ENCODE results near the gene PDIA3.

PDIA3 gene

GRCh38 chr15:43789409-43789808 lies 43.2 kb downstream of the PDIA3 start:
- Histone ChIP-seq H3K4me3 (ENCODE audit: low read depth, low read length) (no peak overlapping the region), H3K27ac (no peak overlapping the region), H3K36me3 (replicated peaks) (peaks cover 14% of the 10 kb centered on the region), H3K27me3 (replicated peaks) (no peaks in the 10 kb centered on the region)
- in situ Hi-C loops (cut with HindIII; ENCODE audit: low pct_ligation_motif_present, low sequenced_read_pairs) = no loop called here
- no peak for DNase-seq
- no peak for TF ChIP-seq CTCF (IDR thresholded peaks at IDR 0.05; ENCODE audit: low read depth, low read length, missing control alignments)

- Histone ChIP-seq H3K36me3 (replicated peaks) (peaks cover 33% of the 10 kb centered on the region), H3K27me3 (replicated peaks) (no peaks in the 10 kb centered on the region), H3K27ac (peak within 1 kb of the TSS; percentile 92), H3K4me3 (ENCODE audit: low read depth, low read length) (peak within 1 kb of the TSS; percentile 100)
- TF ChIP-seq CTCF (IDR thresholded peaks at IDR 0.05; ENCODE audit: low read depth, low read length, missing control alignments) = no peak
- DNase-seq = peak; percentile 100
- in situ Hi-C loops (cut with HindIII; ENCODE audit: low pct_ligation_motif_present, low sequenced_read_pairs) = no loop called here
These were observed 45.9 kb downstream of the PDIA3 start, which contains the start of gene SERF2 for GRCh38 chr15:43791993-43792760. TSS of gene SERF2 (plus strand) at chr15:43792320. CDS start at chr15:43792377, 57 bp downstream.

- Histone ChIP-seq H3K4me3 (ENCODE audit: low read depth, low read length) (peak overlapping the region; percentile 100), H3K27me3 (replicated peaks) (no peaks in the 10 kb centered on the region), H3K27ac (peak overlapping the region; percentile 92), H3K36me3 (replicated peaks) (peaks cover 37% of the 10 kb centered on the region)
- DNase-seq = no peak
- no peak for TF ChIP-seq CTCF (IDR thresholded peaks at IDR 0.05; ENCODE audit: low read depth, low read length, missing control alignments)
- in situ Hi-C loops (cut with HindIII; ENCODE audit: low pct_ligation_motif_present, low sequenced_read_pairs) = no loop called here
These were observed 46.7 kb downstream of the PDIA3 start for GRCh38 chr15:43792761-43793476.

GRCh38 chr15:43793647-43794046 lies 47.4 kb downstream of the PDIA3 start:
- Histone ChIP-seq H3K27ac (no peak overlapping the region), H3K4me3 (ENCODE audit: low read depth, low read length) (peak overlapping the region; percentile 100), H3K27me3 (replicated peaks) (no peaks in the 10 kb centered on the region), H3K36me3 (replicated peaks) (peaks cover 43% of the 10 kb centered on the region)
- no peak for TF ChIP-seq CTCF (IDR thresholded peaks at IDR 0.05; ENCODE audit: low read depth, low read length, missing control alignments)
- no peak for DNase-seq
- in situ Hi-C loops (cut with HindIII; ENCODE audit: low pct_ligation_motif_present, low sequenced_read_pairs) = no loop called here

GRCh38 chr15:43794269-43795037 lies 48.2 kb downstream of the PDIA3 start:
- peak; percentile 45 for DNase-seq
- no peak overlapping the region for H3K27ac ChIP-seq
- H3K4me3 ChIP-seq (ENCODE audit: low read depth, low read length) = peak overlapping the region; percentile 100
- no peaks in the 10 kb centered on the region for H3K27me3 ChIP-seq (replicated peaks)
- H3K36me3 ChIP-seq (replicated peaks) = peaks cover 51% of the 10 kb centered on the region
- in situ Hi-C loops (cut with HindIII; ENCODE audit: low pct_ligation_motif_present, low sequenced_read_pairs) = no loop called here
- TF ChIP-seq CTCF (IDR thresholded peaks at IDR 0.05; ENCODE audit: low read depth, low read length, missing control alignments) = no peak
